Astrocyte (in vitro differentiated cells and primary cell): Measurements from ENCODE around the gene GJB5. TPM values are rescaled to one million over a fixed set of nuclear protein-coding genes. Genes with fewer than 3 reads are reported as not detected.

Experiments
- DNase-seq: peaks from one replicate; pipeline ENCODE4 v3.0.0-alpha.2; 2010; ENCODE audit warnings: low read depth
- FAIRE-seq: peaks from 2 replicates; lab custom pipeline; 2011; peaks lifted over from hg19 to GRCh38; lab: Jason Lieb, UNC
- H2AFZ ChIP-seq: 2 replicates; pipeline ENCODE4 v1.6.0; 2012; ENCODE audit warnings: low read depth, low read length, inconsistent platforms
- H3K27ac ChIP-seq: 2 replicates; pipeline ENCODE4 v1.5.1; 2011; ENCODE audit warnings: low read depth, low read length, inconsistent platforms
- H3K27me3 ChIP-seq: 2 replicates; pipeline ENCODE4 v1.6.0; 2011; ENCODE audit warnings: low read length, inconsistent platforms; ENCODE audit not compliant: insufficient read depth
- H3K36me3 ChIP-seq: 2 replicates; pipeline ENCODE4 v1.5.1; 2011; ENCODE audit warnings: low read length, inconsistent platforms; ENCODE audit not compliant: insufficient read depth
- H3K4me1 ChIP-seq: 2 replicates; pipeline ENCODE4 v1.5.1; 2011; ENCODE audit warnings: low read length, inconsistent platforms; ENCODE audit not compliant: insufficient read depth
- H3K4me2 ChIP-seq: 2 replicates; pipeline ENCODE4 v1.6.0; 2012; ENCODE audit warnings: low read length, inconsistent platforms
- H3K4me3 ChIP-seq: 2 replicates; pipeline ENCODE4 v1.5.1; 2011; ENCODE audit warnings: low read depth, mild to moderate bottlenecking, low read length, inconsistent platforms; ENCODE audit not compliant: insufficient read depth
- H3K79me2 ChIP-seq: 2 replicates; pipeline ENCODE4 v1.6.0; 2012; ENCODE audit warnings: mild to moderate bottlenecking, low read length, inconsistent platforms; ENCODE audit not compliant: insufficient read depth
- H3K9ac ChIP-seq: 2 replicates; pipeline ENCODE4 v1.6.0; 2012; ENCODE audit warnings: mild to moderate bottlenecking, low read length, inconsistent platforms
- H3K9me3 ChIP-seq: 2 replicates; pipeline ENCODE4 v1.5.1; 2012; ENCODE audit warnings: low read depth, mild to moderate bottlenecking, low read length, inconsistent platforms; ENCODE audit not compliant: insufficient read depth
- H4K20me1 ChIP-seq: 2 replicates; pipeline ENCODE4 v1.6.0; 2012; ENCODE audit warnings: low read length, inconsistent platforms; ENCODE audit not compliant: insufficient read depth
- H3K27ac Mint-ChIP-seq: one replicate; pipeline ENCODE4 v1.8.0; 2021; ENCODE audit warnings: mild to moderate bottlenecking, mixed read lengths; ENCODE audit not compliant: unreplicated experiment
- H3K27me3 Mint-ChIP-seq: one replicate; pipeline ENCODE4 v1.8.0; 2021; ENCODE audit warnings: low read depth, mixed read lengths; ENCODE audit not compliant: unreplicated experiment
- H3K36me3 Mint-ChIP-seq: one replicate; pipeline ENCODE4 v1.8.0; 2021; ENCODE audit warnings: low read depth, mixed read lengths; ENCODE audit not compliant: unreplicated experiment
- H3K4me1 Mint-ChIP-seq: one replicate; pipeline ENCODE4 v1.8.0; 2021; ENCODE audit warnings: low read depth, mixed read lengths; ENCODE audit not compliant: unreplicated experiment
- H3K4me3 Mint-ChIP-seq: one replicate; pipeline ENCODE4 v1.8.0; 2021; ENCODE audit warnings: mild to moderate bottlenecking, moderate library complexity, mixed read lengths; ENCODE audit not compliant: unreplicated experiment
- H3K9me3 Mint-ChIP-seq: one replicate; pipeline ENCODE4 v1.8.0; 2021; ENCODE audit warnings: mild to moderate bottlenecking, mixed read lengths; ENCODE audit not compliant: unreplicated experiment
- EZH2 ChIP-seq: IDR thresholded peaks from 2 replicates; pipeline ENCODE4 v1.6.1; 2012; ENCODE audit warnings: mild to moderate bottlenecking, low read length, inconsistent platforms; ENCODE audit not compliant: insufficient read depth
- total RNA-seq: library from RNA; stranded (reverse); gene quantifications from 2 replicates; pipeline ENCODE4 v1.2.1, GENCODE V29; 2021
- TF ChIP-seq, protein P1 (sequence below): IDR thresholded peaks from 2 replicates; pipeline ENCODE4 v1.5.1; 2011; ENCODE audit warnings: low read depth, mild to moderate bottlenecking, inconsistent platforms, low read length, moderate library complexity; ENCODE audit not compliant: insufficient read depth

The GJB5 gene
- total RNA-seq, 1 donor from 2014 or later, result not detected

DNA sequence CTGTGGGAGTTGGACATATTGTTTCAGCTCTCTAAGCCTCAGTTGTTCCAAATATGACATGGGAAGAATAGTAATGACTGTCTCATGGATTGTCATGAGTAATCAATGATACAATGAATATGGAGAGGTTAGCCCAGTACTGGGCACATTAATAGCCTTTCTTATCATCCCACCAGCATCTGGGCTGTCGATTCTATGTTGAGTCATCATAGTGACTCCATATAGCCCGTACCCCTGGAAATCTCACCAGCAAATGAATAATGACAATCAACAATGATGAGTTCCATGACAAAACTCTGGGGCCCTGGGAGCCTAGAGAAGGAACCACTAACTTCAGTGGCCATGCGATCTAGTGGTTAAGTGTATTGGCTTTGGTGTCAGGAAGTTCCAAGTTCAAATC, 39.7 kb upstream of the GJB5 start:
- H3K4me3 Mint-ChIP-seq, result no peak overlapping the region
- no peaks in the 10 kb centered on the region for H3K4me1 Mint-ChIP-seq
- H3K27me3 Mint-ChIP-seq, result peaks cover 47% of the 10 kb centered on the region

DNA sequence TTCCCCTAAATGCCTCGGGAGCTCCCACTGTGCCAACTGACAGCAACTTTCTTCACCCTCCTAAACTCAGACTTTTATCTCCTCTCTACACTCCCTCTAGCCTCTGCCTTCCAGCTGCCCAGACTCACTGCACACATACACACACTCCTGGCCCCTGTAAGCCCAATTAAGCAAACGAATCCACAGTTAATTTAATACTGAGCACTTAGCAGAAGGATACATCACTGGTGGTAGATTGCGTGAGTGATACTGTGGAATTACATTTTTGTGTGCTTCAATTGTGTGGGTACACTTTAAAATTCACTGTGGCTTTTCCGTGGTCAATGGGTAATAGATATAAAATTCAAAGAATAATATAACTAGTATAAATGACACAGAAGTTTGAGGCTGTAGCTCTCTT, 33.6 kb upstream of the GJB5 start:
- H3K27ac Mint-ChIP-seq, result no peak overlapping the region
- H3K27me3 Mint-ChIP-seq, result peaks cover 46% of the 10 kb centered on the region
- no peak overlapping the region for H3K4me2 ChIP-seq
- H3K4me1 ChIP-seq, result no peaks in the 10 kb centered on the region
- no peak for FAIRE-seq
- DNase-seq, result no peak
- no peaks in the 10 kb centered on the region for H3K9me3 Mint-ChIP-seq
- H3K9ac ChIP-seq, result no peak overlapping the region
- no peak overlapping the region for H3K27ac ChIP-seq
- no peak overlapping the region for H3K4me3 Mint-ChIP-seq
- H3K36me3 ChIP-seq, result no peaks in the 10 kb centered on the region
- peaks cover 4% of the 10 kb centered on the region for H3K27me3 ChIP-seq
- H3K9me3 ChIP-seq, result no peaks in the 10 kb centered on the region
- no peak overlapping the region for H2AFZ ChIP-seq
- no peaks in the 10 kb centered on the region for H3K36me3 Mint-ChIP-seq
- H3K79me2 ChIP-seq, result no peaks in the 10 kb centered on the region
- no peak overlapping the region for H3K4me3 ChIP-seq
- no peaks in the 10 kb centered on the region for H4K20me1 ChIP-seq
- no peaks in the 10 kb centered on the region for H3K4me1 Mint-ChIP-seq
- TF ChIP-seq EZH2, result no peak
- TF ChIP-seq, protein P1, sequence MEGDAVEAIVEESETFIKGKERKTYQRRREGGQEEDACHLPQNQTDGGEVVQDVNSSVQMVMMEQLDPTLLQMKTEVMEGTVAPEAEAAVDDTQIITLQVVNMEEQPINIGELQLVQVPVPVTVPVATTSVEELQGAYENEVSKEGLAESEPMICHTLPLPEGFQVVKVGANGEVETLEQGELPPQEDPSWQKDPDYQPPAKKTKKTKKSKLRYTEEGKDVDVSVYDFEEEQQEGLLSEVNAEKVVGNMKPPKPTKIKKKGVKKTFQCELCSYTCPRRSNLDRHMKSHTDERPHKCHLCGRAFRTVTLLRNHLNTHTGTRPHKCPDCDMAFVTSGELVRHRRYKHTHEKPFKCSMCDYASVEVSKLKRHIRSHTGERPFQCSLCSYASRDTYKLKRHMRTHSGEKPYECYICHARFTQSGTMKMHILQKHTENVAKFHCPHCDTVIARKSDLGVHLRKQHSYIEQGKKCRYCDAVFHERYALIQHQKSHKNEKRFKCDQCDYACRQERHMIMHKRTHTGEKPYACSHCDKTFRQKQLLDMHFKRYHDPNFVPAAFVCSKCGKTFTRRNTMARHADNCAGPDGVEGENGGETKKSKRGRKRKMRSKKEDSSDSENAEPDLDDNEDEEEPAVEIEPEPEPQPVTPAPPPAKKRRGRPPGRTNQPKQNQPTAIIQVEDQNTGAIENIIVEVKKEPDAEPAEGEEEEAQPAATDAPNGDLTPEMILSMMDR, result no peak

More for the DNA sequence above, 39.7 kb upstream of the GJB5 start:
- Histone ChIP-seq H3K79me2 (no peaks in the 10 kb centered on the region), H3K4me2 (no peak overlapping the region), H4K20me1 (no peaks in the 10 kb centered on the region), H3K27ac (no peak overlapping the region), H3K27me3 (peaks cover 4% of the 10 kb centered on the region), H3K4me3 (no peak overlapping the region), H2AFZ (no peak overlapping the region), H3K9ac (no peak overlapping the region), H3K36me3 (no peaks in the 10 kb centered on the region), H3K9me3 (no peaks in the 10 kb centered on the region), H3K4me1 (no peaks in the 10 kb centered on the region)
- Mint-ChIP-seq H3K27ac (no peak overlapping the region), H3K9me3 (no peaks in the 10 kb centered on the region), H3K36me3 (no peaks in the 10 kb centered on the region)
- TF ChIP-seq, protein P1, result no peak
- TF ChIP-seq EZH2, result no peak
- FAIRE-seq (peak; percentile 39), DNase-seq (no peak)

DNA sequence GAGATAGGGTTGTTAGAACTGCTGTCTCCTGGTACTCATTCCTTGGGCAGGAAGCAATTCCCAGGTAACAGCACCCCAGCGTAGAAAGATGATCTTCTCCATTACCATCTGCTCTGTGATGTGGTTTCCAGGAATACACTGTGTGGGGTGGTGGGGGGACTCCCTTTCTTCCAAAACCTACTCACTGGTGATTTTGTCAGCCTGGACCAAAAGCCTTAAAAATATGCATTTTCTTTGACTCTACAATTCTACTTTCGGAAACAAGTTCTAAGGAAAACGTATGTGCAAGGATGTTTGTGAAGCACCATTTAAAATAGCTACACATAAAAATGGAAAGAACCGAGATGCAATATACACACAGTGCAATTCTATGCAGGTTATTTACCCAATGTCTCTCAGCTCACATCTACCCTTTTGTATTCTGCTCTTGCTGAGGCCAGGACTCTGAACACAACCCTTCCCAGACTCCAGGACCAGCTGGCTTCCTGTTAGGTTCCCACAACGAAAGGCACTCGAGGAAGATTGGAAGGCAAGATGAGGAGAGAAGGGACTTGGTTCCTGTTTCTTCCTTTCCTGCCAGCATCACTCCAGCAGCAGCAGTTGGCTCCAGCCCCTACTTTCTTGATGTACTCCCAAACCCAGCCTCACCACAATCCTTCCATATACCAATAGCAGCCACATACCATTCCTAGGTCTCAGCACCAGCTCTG, 33.0 kb upstream of the GJB5 start:
- Histone ChIP-seq H3K4me2 (no peak overlapping the region), H3K36me3 (no peaks in the 10 kb centered on the region), H3K9me3 (no peaks in the 10 kb centered on the region), H3K79me2 (no peaks in the 10 kb centered on the region), H3K4me1 (no peaks in the 10 kb centered on the region), H3K4me3 (no peak overlapping the region), H2AFZ (no peak overlapping the region), H3K27ac (no peak overlapping the region), H3K27me3 (peaks cover 4% of the 10 kb centered on the region), H4K20me1 (no peaks in the 10 kb centered on the region), H3K9ac (no peak overlapping the region)
- FAIRE-seq (no peak), DNase-seq (no peak)
- Mint-ChIP-seq H3K27me3 (peaks cover 42% of the 10 kb centered on the region), H3K4me3 (no peak overlapping the region), H3K36me3 (no peaks in the 10 kb centered on the region), H3K4me1 (no peaks in the 10 kb centered on the region), H3K27ac (no peak overlapping the region), H3K9me3 (no peaks in the 10 kb centered on the region)
- TF ChIP-seq EZH2, result no peak
- TF ChIP-seq, protein P1, result no peak
